ENCODE measurements around the gene FGFBP3. TPM values are rescaled to one million over a fixed set of nuclear protein-coding genes. Genes with fewer than 3 reads are reported as not detected.

FGFBP3 gene
- total RNA-seq, 1 experiment from 2014 or later = 68.2 TPM

GRCh38 chr10:91884536-91884935 lies 24.8 kb downstream of the FGFBP3 start (continued):
- TF ChIP-seq AR (CRISPR knock-in tag; IDR thresholded peaks at IDR 0.05) (no peak), ZNF232 (CRISPR knock-in tag; IDR thresholded peaks at IDR 0.05) (no peak), ZBTB43 (CRISPR knock-in tag; IDR thresholded peaks at IDR 0.05) (no peak), ATF2 (CRISPR knock-in tag; IDR thresholded peaks at IDR 0.05; ENCODE audit: borderline replicate concordance, low read depth) (no peak), KAT7 (CRISPR knock-in tag; IDR thresholded peaks at IDR 0.05; ENCODE audit: borderline replicate concordance) (no peak), NR3C1 (CRISPR knock-in tag; conservative IDR thresholded peaks at IDR 0.05; ENCODE audit: low read depth) (no peak), FOXJ3 (CRISPR knock-in tag; IDR thresholded peaks at IDR 0.05; ENCODE audit: borderline replicate concordance) (no peak)

GRCh38 chr10:91883549-91884444 lies 25.5 kb downstream of the FGFBP3 start:
- peak overlapping the region; percentile 41 for H3K4me3 Mint-ChIP-seq
- CTCF ChIA-PET = interaction anchor here (0.5 to 1.7 kb wide), 4 partner anchors 27 to 116 kb away, joined by 3 to 6 read pairs (median 3); partner anchors contain the start of gene BTAF1

GRCh38 chr10:91880310-91880709 lies 29.0 kb downstream of the FGFBP3 start:
- Mint-ChIP-seq H3K27me3 (ENCODE audit: low read depth) (no peaks in the 10 kb centered on the region), H3K4me1 (peaks cover 40% of the 10 kb centered on the region), H3K9me3 (peaks cover 3% of the 10 kb centered on the region), H3K36me3 (peaks cover 4% of the 10 kb centered on the region; the same call in 1 of the 2 replicates), H3K4me3 (no peak overlapping the region), H3K27ac (peak overlapping the region; percentile 42; the same call in 1 of the 2 replicates)
- DNase-seq (ENCODE audit: low spot score) (no peak), ATAC-seq (peak; percentile 56)
- POLR2A ChIA-PET = no interaction called here
- CTCF ChIA-PET = interaction anchor here (0.6 to 1.7 kb wide), 8 partner anchors 15 to 122 kb away, joined by 3 to 9 read pairs (median 4); partner anchors contain the start of gene TNKS2
- TF ChIP-seq PRDM15 (CRISPR knock-in tag; IDR thresholded peaks at IDR 0.05) = no peak
- TF ChIP-seq NR3C1 (CRISPR knock-in tag; conservative IDR thresholded peaks at IDR 0.05; ENCODE audit: low read depth) = no peak
- no peak for TF ChIP-seq SMAD3 (CRISPR knock-in tag; IDR thresholded peaks at IDR 0.05; ENCODE audit: borderline replicate concordance)
- no peak for TF ChIP-seq SMAD4 (CRISPR knock-in tag; IDR thresholded peaks at IDR 0.05)
- TF ChIP-seq NFYB (CRISPR knock-in tag; conservative IDR thresholded peaks at IDR 0.05; ENCODE audit: low read depth) = no peak
- no peak for TF ChIP-seq ZBTB43 (CRISPR knock-in tag; IDR thresholded peaks at IDR 0.05)
- TF ChIP-seq JAZF1 (CRISPR knock-in tag; IDR thresholded peaks at IDR 0.05) = no peak
- TF ChIP-seq ZNF263 (CRISPR knock-in tag; IDR thresholded peaks at IDR 0.05; ENCODE audit: low read depth) = no peak
- no peak for TF ChIP-seq ESRRA (CRISPR knock-in tag; IDR thresholded peaks at IDR 0.05; ENCODE audit: borderline replicate concordance)

More at GRCh38 chr10:91883549-91884444, 25.5 kb downstream of the FGFBP3 start:
- Mint-ChIP-seq H3K4me1 (peaks cover 65% of the 10 kb centered on the region), H3K36me3 (peaks cover 4% of the 10 kb centered on the region; the same call in 1 of the 2 replicates), H3K27me3 (ENCODE audit: low read depth) (no peaks in the 10 kb centered on the region), H3K27ac (peak overlapping the region; percentile 84), H3K9me3 (peaks cover 3% of the 10 kb centered on the region)
- POLR2A ChIA-PET = interaction anchor here (0.8 to 1.6 kb wide), 2 partner anchors 24 to 40 kb away, joined by 3 to 6 read pairs; partner anchors contain the start of gene BTAF1
- ATAC-seq (peak; percentile 22), DNase-seq (ENCODE audit: low spot score) (peak; percentile 30)
- TF ChIP-seq HMGA2 (CRISPR knock-in tag; IDR thresholded peaks at IDR 0.05) (no peak), ZNF423 (CRISPR knock-in tag; IDR thresholded peaks at IDR 0.05) (peak; percentile 52; the same call in 1 of the 2 replicates), CREM (CRISPR knock-in tag; IDR thresholded peaks at IDR 0.05) (0 out of 2 replicates have a peak, but pooled peaks have one; percentile 29)
